GM18519 (cell line): ENCODE data around the gene WDR88.

Source experiments
- ATAC-seq: cut with Tn5 transposase; IDR thresholded peaks from one replicate; pipeline ENCODE4 v1.9.1; 2021; ENCODE audit warnings: mild to moderate bottlenecking, moderate library complexity; ENCODE audit not compliant: unreplicated experiment, low FRiP score

The WDR88 gene

GRCh38 chr19:33132021-33132420 is at the start of gene WDR88:
Gene WDR88 (plus strand): TSS chr19:33132114. CDS start chr19:33132170, 56 bp downstream.
- ATAC-seq, result no peak

- ATAC-seq, result no peak
Measured at GRCh38 chr19:33085570-33086128, 46.3 kb upstream of the WDR88 start.

- ATAC-seq, result no peak
Measured at GRCh38 chr19:33086955-33087354, 45.0 kb upstream of the WDR88 start.

GRCh38 chr19:33089010-33089409 is 42.9 kb upstream of the WDR88 start:
- no peak for ATAC-seq

GRCh38 chr19:33090179-33090578 is 41.7 kb upstream of the WDR88 start:
- no peak for ATAC-seq

GRCh38 chr19:33093420-33094210 is 38.3 kb upstream of the WDR88 start:
- ATAC-seq, result no peak

- no peak for ATAC-seq
Measured at GRCh38 chr19:33094436-33095067, 37.4 kb upstream of the WDR88 start.

GRCh38 chr19:33096005-33096404 is 35.9 kb upstream of the WDR88 start:
- ATAC-seq, result no peak

GRCh38 chr19:33098055-33098534 is 33.8 kb upstream of the WDR88 start:
- ATAC-seq, result no peak

- ATAC-seq, result no peak
Measured at GRCh38 chr19:33100894-33101644, 30.8 kb upstream of the WDR88 start.

- no peak for ATAC-seq
Measured at GRCh38 chr19:33102893-33103292, 29.0 kb upstream of the WDR88 start.

GRCh38 chr19:33108161-33108560 is 23.8 kb upstream of the WDR88 start:
- ATAC-seq, result no peak

GRCh38 chr19:33110137-33110910 is 21.6 kb upstream of the WDR88 start:
- ATAC-seq, result no peak

GRCh38 chr19:33111587-33111986 is 20.3 kb upstream of the WDR88 start:
- no peak for ATAC-seq

- ATAC-seq, result no peak
Measured at GRCh38 chr19:33114312-33114711, 17.6 kb upstream of the WDR88 start.

GRCh38 chr19:33117501-33117900 is 14.4 kb upstream of the WDR88 start:
- ATAC-seq, result no peak

- no peak for ATAC-seq
Measured at GRCh38 chr19:33118643-33119042, 13.3 kb upstream of the WDR88 start.

GRCh38 chr19:33124207-33125098 is 7.5 kb upstream of the WDR88 start:
- no peak for ATAC-seq

GRCh38 chr19:33125929-33126388 is 6.0 kb upstream of the WDR88 start:
- no peak for ATAC-seq
